WTC11 (cell line): ENCODE measurements around the gene NCBP3. TPM values are rescaled to one million over a fixed set of nuclear protein-coding genes. Genes with fewer than 3 reads are reported as not detected.

Source experiments
- ATAC-seq: fragments of 200-7000 bp; cut with Tn5 transposase; 2 replicates; pipeline ENCODE4 v1.10.0; 2021; ENCODE audit warnings: mild to moderate bottlenecking, moderate library complexity
- CTCF ChIA-PET: fragments of 300-600 bp; sonication (Branson Sonifier 250); formaldehyde crosslinking; loops from one replicate; lab custom pipeline; 2021; ENCODE audit warnings: antibody characterized with exemption; lab: Charles Lee
- POLR2A ChIA-PET: fragments of 350-600 bp; sonication (Branson Sonifier 250); formaldehyde crosslinking; loops from one replicate; lab custom pipeline; 2021; ENCODE audit warnings: antibody characterized with exemption; lab: Charles Lee
- DNase-seq: peaks from one replicate; pipeline ENCODE4 v3.0.0; 2021; ENCODE audit warnings: low spot score
- H3K27ac Mint-ChIP-seq: 2 replicates; pipeline ENCODE4 v1.8.0; 2021; ENCODE audit warnings: mixed read lengths
- H3K27me3 Mint-ChIP-seq: 2 replicates; pipeline ENCODE4 v1.8.0; 2021; ENCODE audit warnings: low read depth, mild to moderate bottlenecking, moderate library complexity, mixed read lengths
- H3K36me3 Mint-ChIP-seq: 2 replicates; pipeline ENCODE4 v1.8.0; 2021; ENCODE audit warnings: mixed read lengths
- H3K4me1 Mint-ChIP-seq: 2 replicates; pipeline ENCODE4 v1.8.0; 2022; ENCODE audit warnings: mixed read lengths
- H3K4me3 Mint-ChIP-seq: 2 replicates; pipeline ENCODE4 v1.8.0; 2021; ENCODE audit warnings: mild to moderate bottlenecking, moderate library complexity, mixed read lengths
- H3K9me3 Mint-ChIP-seq: 2 replicates; pipeline ENCODE4 v1.8.0; 2021; ENCODE audit warnings: mixed read lengths
- CREB1 ChIP-seq: sonication (generic); formaldehyde crosslinking; IDR thresholded peaks from 2 replicates; pipeline ENCODE4 v1.8.0; 2023; ENCODE audit warnings: mild to moderate bottlenecking, missing genetic modification reagents
- ELF4 ChIP-seq: sonication (generic); formaldehyde crosslinking; IDR thresholded peaks from 2 replicates; pipeline ENCODE4 v1.8.1; 2022; ENCODE audit warnings: low read depth, mild to moderate bottlenecking, moderate library complexity, missing genetic modification reagents
- GRHL2 ChIP-seq: fragments of 250-450 bp; sonication (Bioruptor Pico); IDR thresholded peaks from 2 replicates; pipeline ENCODE4 v1.8.0; 2022; ENCODE audit warnings: mild to moderate bottlenecking, moderate library complexity; ENCODE audit not compliant: insufficient replicate concordance, severe bottlenecking
- HMGA2 ChIP-seq: fragments of 250-450 bp; sonication (Bioruptor Pico); IDR thresholded peaks from 2 replicates; pipeline ENCODE4 v1.4.0; 2021; ENCODE audit warnings: mild to moderate bottlenecking, moderate library complexity
- NR2C2 ChIP-seq: sonication (generic); formaldehyde crosslinking; IDR thresholded peaks from 2 replicates; pipeline ENCODE4 v1.8.0; 2022; ENCODE audit warnings: mild to moderate bottlenecking, missing genetic modification reagents
- NR3C1 ChIP-seq: sonication (generic); formaldehyde crosslinking; conservative IDR thresholded peaks from 2 replicates; pipeline ENCODE4 v1.8.1; 2023; ENCODE audit warnings: low read depth, mild to moderate bottlenecking, missing genetic modification reagents
- PRRX2 ChIP-seq: fragments of 250-450 bp; sonication (Bioruptor Pico); IDR thresholded peaks from 2 replicates; pipeline ENCODE4 v1.8.0; 2021; ENCODE audit warnings: mild to moderate bottlenecking
- RELA ChIP-seq: sonication (generic); formaldehyde crosslinking; IDR thresholded peaks from 2 replicates; pipeline ENCODE4 v1.8.1; 2022; ENCODE audit warnings: missing genetic modification reagents, mild to moderate bottlenecking, borderline replicate concordance
- RORB ChIP-seq: fragments of 250-450 bp; sonication (Bioruptor Pico); IDR thresholded peaks from 2 replicates; pipeline ENCODE4 v1.9.0; 2021; ENCODE audit warnings: mild to moderate bottlenecking
- TCF7 ChIP-seq: sonication (generic); formaldehyde crosslinking; IDR thresholded peaks from 2 replicates; pipeline ENCODE4 v1.8.0; 2022; ENCODE audit warnings: mild to moderate bottlenecking, low read depth, missing genetic modification reagents, moderate library complexity
- TEAD4 ChIP-seq: sonication (generic); formaldehyde crosslinking; IDR thresholded peaks from 2 replicates; pipeline ENCODE4 v1.8.0; 2022; ENCODE audit warnings: mild to moderate bottlenecking, missing genetic modification reagents
- TP53 ChIP-seq: sonication (generic); formaldehyde crosslinking; IDR thresholded peaks from 2 replicates; pipeline ENCODE4 v1.8.1; 2023; ENCODE audit warnings: mild to moderate bottlenecking, missing genetic modification reagents
- ZNF219 ChIP-seq: sonication (generic); formaldehyde crosslinking; IDR thresholded peaks from 2 replicates; pipeline ENCODE4 v1.8.0; 2023; ENCODE audit warnings: missing genetic modification reagents, mild to moderate bottlenecking, borderline replicate concordance
- ZNF423 ChIP-seq: fragments of 250-450 bp; sonication (Bioruptor Pico); IDR thresholded peaks from 2 replicates; pipeline ENCODE4 v2.1.2; 2022; ENCODE audit warnings: mild to moderate bottlenecking, moderate library complexity
- total RNA-seq: library from RNA; stranded (reverse); gene quantifications from 3 replicates; pipeline ENCODE4 v1.2.3, GENCODE V29; 2021
- TF ChIP-seq, protein P1 (sequence below): sonication (generic); formaldehyde crosslinking; IDR thresholded peaks from 2 replicates; pipeline ENCODE4 v1.8.1; 2023; ENCODE audit warnings: mild to moderate bottlenecking, missing genetic modification reagents, borderline replicate concordance
- TF ChIP-seq, protein P2 (sequence below): sonication (generic); formaldehyde crosslinking; IDR thresholded peaks from 2 replicates; pipeline ENCODE4 v1.8.0; 2022; ENCODE audit warnings: mild to moderate bottlenecking, missing genetic modification reagents
- TF ChIP-seq, protein P3 (sequence below): sonication (generic); formaldehyde crosslinking; conservative IDR thresholded peaks from 2 replicates; pipeline ENCODE4 v1.8.1; 2023; ENCODE audit warnings: mild to moderate bottlenecking, low read depth, missing genetic modification reagents, moderate library complexity
- TF ChIP-seq, protein P4 (sequence below): fragments of 250-450 bp; sonication (Bioruptor Pico); IDR thresholded peaks from 2 replicates; pipeline ENCODE4 v2.1.2; 2022; ENCODE audit warnings: mild to moderate bottlenecking, moderate library complexity
- TF ChIP-seq, protein P5 (sequence below): sonication (generic); formaldehyde crosslinking; IDR thresholded peaks from 2 replicates; pipeline ENCODE4 v1.8.1; 2022; ENCODE audit warnings: missing genetic modification reagents, borderline replicate concordance
- TF ChIP-seq, protein P6 (sequence below): sonication (generic); formaldehyde crosslinking; IDR thresholded peaks from 2 replicates; pipeline ENCODE4 v1.8.0; 2023; ENCODE audit warnings: missing genetic modification reagents, mild to moderate bottlenecking, borderline replicate concordance

Gene NCBP3
- total RNA-seq, 1 experiment from 2014 or later: 48.7 TPM

DNA sequence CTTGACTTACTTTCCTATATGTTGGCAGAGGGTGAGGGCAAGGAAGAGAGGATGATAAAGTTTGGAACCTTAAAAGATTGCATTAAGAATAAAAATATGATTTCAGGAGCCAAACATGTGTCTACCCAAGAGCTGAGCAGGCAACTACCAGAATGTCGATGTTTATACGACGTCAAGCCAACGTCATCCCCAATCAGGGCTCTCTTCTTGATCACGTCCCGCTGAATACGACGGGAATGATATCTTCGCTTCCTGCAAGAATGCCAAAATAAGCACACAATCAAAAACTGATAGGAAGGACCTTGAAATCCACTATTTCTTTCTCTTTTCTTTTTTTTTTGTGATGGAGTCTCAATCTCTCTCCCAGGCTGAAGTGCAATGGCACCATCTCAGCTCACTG lies 24.9 kb downstream of the NCBP3 start:
- CTCF ChIA-PET: interaction anchor here (0.6 to 1.4 kb wide), 2 partner anchors 25 to 389 kb away, joined by 3 read pairs; partner anchors contain the start of gene NCBP3
- DNase-seq (no peak), ATAC-seq (no peak)
- no peaks in the 10 kb centered on the region for H3K9me3 Mint-ChIP-seq
- no peak overlapping the region for H3K27ac Mint-ChIP-seq
- H3K4me3 Mint-ChIP-seq: no peak overlapping the region
- POLR2A ChIA-PET: no interaction called here
- H3K27me3 Mint-ChIP-seq: no peaks in the 10 kb centered on the region
- H3K4me1 Mint-ChIP-seq: no peaks in the 10 kb centered on the region
- no peak for TF ChIP-seq TEAD4
- TF ChIP-seq HMGA2 (CRISPR knock-in tag): no peak
- no peak for TF ChIP-seq TCF7 (CRISPR knock-in tag)
- TF ChIP-seq NR3C1: no peak
- no peak for TF ChIP-seq GRHL2 (CRISPR knock-in tag)
- TF ChIP-seq ZNF219: no peak
- peaks cover 68% of the 10 kb centered on the region for H3K36me3 Mint-ChIP-seq

DNA sequence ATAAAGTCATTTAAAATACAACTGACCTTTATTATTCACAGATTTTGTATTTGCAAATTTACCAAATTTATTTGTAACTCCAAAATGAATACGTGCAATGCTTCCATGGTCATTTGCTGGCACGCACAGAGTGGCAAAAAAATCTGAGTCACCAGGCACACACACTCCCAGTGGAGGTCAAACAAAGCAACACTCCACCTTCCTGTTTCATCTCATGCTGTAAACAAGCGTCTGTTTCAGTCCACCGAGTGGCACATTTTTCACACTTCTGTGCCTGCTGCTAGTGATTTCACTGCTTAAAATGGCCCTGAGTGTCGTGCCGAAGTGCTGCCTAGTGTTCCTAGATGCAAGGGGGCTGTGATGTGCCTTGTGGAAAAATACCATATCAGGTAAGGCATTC lies 27.3 kb downstream of the NCBP3 start:
- H3K9me3 Mint-ChIP-seq: no peaks in the 10 kb centered on the region
- no peak for ATAC-seq
- no peaks in the 10 kb centered on the region for H3K4me1 Mint-ChIP-seq
- POLR2A ChIA-PET: interaction anchor here (0.7 kb wide), 1 partner anchor 26 kb away, joined by 3 read pairs; no protein-coding TSS in a partner anchor
- H3K27ac Mint-ChIP-seq: peak overlapping the region; percentile 16; the same call in 1 of the 2 replicates
- H3K27me3 Mint-ChIP-seq: no peaks in the 10 kb centered on the region
- DNase-seq: no peak
- no peak overlapping the region for H3K4me3 Mint-ChIP-seq
- peaks cover 65% of the 10 kb centered on the region for H3K36me3 Mint-ChIP-seq
- CTCF ChIA-PET: interaction anchor here (1.0 kb wide), 1 partner anchor 81 kb away, joined by 3 read pairs; no protein-coding TSS in a partner anchor
- no peak for TF ChIP-seq ELF4 (CRISPR knock-in tag)
- TF ChIP-seq CREB1 (CRISPR knock-in tag): no peak
- no peak for TF ChIP-seq ZNF423 (CRISPR knock-in tag)
- TF ChIP-seq, protein P1, sequence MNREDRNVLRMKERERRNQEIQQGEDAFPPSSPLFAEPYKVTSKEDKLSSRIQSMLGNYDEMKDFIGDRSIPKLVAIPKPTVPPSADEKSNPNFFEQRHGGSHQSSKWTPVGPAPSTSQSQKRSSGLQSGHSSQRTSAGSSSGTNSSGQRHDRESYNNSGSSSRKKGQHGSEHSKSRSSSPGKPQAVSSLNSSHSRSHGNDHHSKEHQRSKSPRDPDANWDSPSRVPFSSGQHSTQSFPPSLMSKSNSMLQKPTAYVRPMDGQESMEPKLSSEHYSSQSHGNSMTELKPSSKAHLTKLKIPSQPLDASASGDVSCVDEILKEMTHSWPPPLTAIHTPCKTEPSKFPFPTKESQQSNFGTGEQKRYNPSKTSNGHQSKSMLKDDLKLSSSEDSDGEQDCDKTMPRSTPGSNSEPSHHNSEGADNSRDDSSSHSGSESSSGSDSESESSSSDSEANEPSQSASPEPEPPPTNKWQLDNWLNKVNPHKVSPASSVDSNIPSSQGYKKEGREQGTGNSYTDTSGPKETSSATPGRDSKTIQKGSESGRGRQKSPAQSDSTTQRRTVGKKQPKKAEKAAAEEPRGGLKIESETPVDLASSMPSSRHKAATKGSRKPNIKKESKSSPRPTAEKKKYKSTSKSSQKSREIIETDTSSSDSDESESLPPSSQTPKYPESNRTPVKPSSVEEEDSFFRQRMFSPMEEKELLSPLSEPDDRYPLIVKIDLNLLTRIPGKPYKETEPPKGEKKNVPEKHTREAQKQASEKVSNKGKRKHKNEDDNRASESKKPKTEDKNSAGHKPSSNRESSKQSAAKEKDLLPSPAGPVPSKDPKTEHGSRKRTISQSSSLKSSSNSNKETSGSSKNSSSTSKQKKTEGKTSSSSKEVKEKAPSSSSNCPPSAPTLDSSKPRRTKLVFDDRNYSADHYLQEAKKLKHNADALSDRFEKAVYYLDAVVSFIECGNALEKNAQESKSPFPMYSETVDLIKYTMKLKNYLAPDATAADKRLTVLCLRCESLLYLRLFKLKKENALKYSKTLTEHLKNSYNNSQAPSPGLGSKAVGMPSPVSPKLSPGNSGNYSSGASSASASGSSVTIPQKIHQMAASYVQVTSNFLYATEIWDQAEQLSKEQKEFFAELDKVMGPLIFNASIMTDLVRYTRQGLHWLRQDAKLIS (CRISPR knock-in tag): no peak
- TF ChIP-seq RELA (CRISPR knock-in tag): no peak
- no peak for TF ChIP-seq PRRX2 (CRISPR knock-in tag)
- TF ChIP-seq TP53: no peak
- TF ChIP-seq, protein P2, sequence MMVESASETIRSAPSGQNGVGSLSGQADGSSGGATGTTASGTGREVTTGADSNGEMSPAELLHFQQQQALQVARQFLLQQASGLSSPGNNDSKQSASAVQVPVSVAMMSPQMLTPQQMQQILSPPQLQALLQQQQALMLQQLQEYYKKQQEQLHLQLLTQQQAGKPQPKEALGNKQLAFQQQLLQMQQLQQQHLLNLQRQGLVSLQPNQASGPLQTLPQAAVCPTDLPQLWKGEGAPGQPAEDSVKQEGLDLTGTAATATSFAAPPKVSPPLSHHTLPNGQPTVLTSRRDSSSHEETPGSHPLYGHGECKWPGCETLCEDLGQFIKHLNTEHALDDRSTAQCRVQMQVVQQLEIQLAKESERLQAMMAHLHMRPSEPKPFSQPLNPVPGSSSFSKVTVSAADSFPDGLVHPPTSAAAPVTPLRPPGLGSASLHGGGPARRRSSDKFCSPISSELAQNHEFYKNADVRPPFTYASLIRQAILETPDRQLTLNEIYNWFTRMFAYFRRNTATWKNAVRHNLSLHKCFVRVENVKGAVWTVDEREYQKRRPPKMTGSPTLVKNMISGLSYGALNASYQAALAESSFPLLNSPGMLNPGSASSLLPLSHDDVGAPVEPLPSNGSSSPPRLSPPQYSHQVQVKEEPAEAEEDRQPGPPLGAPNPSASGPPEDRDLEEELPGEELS (CRISPR knock-in tag): no peak
- no peak for TF ChIP-seq RORB (CRISPR knock-in tag)
- TF ChIP-seq, protein P3, sequence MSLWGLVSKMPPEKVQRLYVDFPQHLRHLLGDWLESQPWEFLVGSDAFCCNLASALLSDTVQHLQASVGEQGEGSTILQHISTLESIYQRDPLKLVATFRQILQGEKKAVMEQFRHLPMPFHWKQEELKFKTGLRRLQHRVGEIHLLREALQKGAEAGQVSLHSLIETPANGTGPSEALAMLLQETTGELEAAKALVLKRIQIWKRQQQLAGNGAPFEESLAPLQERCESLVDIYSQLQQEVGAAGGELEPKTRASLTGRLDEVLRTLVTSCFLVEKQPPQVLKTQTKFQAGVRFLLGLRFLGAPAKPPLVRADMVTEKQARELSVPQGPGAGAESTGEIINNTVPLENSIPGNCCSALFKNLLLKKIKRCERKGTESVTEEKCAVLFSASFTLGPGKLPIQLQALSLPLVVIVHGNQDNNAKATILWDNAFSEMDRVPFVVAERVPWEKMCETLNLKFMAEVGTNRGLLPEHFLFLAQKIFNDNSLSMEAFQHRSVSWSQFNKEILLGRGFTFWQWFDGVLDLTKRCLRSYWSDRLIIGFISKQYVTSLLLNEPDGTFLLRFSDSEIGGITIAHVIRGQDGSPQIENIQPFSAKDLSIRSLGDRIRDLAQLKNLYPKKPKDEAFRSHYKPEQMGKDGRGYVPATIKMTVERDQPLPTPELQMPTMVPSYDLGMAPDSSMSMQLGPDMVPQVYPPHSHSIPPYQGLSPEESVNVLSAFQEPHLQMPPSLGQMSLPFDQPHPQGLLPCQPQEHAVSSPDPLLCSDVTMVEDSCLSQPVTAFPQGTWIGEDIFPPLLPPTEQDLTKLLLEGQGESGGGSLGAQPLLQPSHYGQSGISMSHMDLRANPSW (CRISPR knock-in tag): no peak
- TF ChIP-seq NR2C2 (CRISPR knock-in tag): no peak
- TF ChIP-seq, protein P4, sequence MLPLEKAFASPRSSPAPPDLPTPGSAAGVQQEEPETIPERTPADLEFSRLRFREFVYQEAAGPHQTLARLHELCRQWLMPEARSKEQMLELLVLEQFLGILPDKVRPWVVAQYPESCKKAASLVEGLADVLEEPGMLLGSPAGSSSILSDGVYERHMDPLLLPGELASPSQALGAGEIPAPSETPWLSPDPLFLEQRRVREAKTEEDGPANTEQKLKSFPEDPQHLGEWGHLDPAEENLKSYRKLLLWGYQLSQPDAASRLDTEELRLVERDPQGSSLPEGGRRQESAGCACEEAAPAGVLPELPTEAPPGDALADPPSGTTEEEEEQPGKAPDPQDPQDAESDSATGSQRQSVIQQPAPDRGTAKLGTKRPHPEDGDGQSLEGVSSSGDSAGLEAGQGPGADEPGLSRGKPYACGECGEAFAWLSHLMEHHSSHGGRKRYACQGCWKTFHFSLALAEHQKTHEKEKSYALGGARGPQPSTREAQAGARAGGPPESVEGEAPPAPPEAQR (CRISPR knock-in tag): no peak
- TF ChIP-seq, protein P5, sequence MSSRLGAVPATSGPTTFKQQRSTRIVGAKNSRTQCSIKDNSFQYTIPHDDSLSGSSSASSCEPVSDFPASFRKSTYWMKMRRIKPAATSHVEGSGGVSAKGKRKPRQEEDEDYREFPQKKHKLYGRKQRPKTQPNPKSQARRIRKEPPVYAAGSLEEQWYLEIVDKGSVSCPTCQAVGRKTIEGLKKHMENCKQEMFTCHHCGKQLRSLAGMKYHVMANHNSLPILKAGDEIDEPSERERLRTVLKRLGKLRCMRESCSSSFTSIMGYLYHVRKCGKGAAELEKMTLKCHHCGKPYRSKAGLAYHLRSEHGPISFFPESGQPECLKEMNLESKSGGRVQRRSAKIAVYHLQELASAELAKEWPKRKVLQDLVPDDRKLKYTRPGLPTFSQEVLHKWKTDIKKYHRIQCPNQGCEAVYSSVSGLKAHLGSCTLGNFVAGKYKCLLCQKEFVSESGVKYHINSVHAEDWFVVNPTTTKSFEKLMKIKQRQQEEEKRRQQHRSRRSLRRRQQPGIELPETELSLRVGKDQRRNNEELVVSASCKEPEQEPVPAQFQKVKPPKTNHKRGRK (CRISPR knock-in tag): no peak
- TF ChIP-seq, protein P6, sequence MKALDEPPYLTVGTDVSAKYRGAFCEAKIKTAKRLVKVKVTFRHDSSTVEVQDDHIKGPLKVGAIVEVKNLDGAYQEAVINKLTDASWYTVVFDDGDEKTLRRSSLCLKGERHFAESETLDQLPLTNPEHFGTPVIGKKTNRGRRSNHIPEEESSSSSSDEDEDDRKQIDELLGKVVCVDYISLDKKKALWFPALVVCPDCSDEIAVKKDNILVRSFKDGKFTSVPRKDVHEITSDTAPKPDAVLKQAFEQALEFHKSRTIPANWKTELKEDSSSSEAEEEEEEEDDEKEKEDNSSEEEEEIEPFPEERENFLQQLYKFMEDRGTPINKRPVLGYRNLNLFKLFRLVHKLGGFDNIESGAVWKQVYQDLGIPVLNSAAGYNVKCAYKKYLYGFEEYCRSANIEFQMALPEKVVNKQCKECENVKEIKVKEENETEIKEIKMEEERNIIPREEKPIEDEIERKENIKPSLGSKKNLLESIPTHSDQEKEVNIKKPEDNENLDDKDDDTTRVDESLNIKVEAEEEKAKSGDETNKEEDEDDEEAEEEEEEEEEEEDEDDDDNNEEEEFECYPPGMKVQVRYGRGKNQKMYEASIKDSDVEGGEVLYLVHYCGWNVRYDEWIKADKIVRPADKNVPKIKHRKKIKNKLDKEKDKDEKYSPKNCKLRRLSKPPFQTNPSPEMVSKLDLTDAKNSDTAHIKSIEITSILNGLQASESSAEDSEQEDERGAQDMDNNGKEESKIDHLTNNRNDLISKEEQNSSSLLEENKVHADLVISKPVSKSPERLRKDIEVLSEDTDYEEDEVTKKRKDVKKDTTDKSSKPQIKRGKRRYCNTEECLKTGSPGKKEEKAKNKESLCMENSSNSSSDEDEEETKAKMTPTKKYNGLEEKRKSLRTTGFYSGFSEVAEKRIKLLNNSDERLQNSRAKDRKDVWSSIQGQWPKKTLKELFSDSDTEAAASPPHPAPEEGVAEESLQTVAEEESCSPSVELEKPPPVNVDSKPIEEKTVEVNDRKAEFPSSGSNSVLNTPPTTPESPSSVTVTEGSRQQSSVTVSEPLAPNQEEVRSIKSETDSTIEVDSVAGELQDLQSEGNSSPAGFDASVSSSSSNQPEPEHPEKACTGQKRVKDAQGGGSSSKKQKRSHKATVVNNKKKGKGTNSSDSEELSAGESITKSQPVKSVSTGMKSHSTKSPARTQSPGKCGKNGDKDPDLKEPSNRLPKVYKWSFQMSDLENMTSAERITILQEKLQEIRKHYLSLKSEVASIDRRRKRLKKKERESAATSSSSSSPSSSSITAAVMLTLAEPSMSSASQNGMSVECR (CRISPR knock-in tag): no peak
